IPS DF 4.7 (cell line): ENCODE data around the gene BRD4.

Source experiments
- DNase-seq: peaks from one replicate; pipeline ENCODE4 v3.0.0-alpha.2; 2013; ENCODE audit warnings: low spot score; ENCODE audit errors: extremely low read depth

BRD4 gene

DNA sequence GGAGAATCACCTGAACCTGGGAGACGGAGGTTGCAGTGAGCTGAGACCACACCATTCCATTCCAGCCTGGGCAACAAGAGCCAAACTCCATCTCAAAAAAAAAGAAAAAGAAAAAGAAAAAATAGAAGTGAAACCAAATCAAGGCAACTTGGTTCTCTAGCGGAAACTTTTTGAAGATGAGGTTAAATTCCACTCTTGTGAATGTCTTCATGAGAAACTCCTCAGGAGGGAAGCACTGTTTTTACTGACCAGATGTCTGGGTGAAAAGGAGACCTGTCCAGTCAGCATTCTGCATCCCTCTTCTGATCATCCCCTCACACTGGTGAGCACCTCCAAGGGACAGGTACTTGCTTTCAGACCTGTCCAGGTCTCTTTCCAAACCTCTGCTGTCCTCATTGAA, 15.8 kb downstream of the BRD4 start:
- no peak for DNase-seq

DNA sequence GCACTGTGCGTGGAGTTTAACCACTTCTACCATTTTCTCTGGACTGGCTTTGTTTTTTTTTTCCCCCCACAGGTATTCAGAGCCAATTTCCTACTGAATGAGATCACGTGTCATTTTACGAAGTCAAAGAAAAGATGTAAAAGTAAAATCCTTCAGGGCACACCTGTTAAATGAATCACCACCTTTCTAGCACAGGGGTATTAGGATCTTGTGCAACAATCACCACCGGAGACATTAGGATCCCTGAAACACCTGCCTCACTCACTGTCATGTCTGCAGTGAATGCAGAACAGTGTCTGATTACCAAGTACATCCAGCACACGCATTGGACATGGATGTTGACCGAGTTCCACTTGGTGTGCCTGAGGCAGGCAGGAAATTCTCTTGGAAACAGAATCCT, 17.2 kb downstream of the BRD4 start:
- DNase-seq: no peak

DNA sequence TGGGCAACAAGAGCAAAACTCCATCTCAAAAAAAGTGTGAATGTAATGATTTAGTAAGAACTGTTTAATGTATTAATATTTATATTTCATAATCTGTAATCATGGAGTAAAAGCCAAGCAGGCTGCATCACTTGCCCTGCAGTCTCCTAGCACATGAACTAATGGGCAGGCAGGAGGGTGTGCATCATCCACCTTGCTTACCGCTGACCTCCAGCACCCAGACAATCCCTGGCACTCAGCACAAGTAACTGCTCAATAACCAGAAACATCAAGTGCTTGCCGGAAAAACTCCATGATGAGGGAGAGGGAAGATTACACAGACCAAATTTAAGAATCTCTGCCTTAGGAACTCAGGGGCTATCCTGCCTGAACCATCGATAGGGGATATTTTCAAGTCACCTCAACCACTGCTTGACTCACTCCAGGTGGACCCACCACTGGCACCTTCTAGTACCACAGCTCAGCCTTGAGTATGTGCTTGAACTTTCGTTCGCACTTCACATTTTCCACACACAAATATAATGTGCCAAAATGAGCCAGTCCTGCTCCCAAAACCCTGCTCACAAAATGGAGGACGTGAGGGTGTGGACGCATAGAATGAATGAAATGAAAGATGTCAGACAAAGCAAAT, 18.6 kb downstream of the BRD4 start:
- DNase-seq: no peak

DNA sequence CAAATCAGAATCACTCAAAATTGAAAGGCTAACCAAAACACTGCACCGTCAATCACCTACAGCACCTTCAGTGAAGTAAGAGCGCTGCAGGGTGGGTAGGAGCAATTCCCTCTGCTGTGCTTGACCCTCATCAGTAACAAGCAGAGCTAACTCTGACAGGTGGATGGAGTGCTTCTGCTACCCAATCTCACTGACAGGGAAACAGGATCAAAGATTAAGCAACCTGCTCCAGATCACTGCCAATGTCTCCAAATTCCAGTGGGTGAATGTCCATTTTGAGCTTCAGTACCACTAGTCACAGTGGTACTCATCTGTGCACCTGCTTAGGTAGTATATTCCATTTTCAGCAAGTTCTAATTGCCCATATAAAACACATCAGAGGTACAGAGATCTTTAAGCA, 25.2 kb downstream of the BRD4 start:
- DNase-seq: no peak

DNA sequence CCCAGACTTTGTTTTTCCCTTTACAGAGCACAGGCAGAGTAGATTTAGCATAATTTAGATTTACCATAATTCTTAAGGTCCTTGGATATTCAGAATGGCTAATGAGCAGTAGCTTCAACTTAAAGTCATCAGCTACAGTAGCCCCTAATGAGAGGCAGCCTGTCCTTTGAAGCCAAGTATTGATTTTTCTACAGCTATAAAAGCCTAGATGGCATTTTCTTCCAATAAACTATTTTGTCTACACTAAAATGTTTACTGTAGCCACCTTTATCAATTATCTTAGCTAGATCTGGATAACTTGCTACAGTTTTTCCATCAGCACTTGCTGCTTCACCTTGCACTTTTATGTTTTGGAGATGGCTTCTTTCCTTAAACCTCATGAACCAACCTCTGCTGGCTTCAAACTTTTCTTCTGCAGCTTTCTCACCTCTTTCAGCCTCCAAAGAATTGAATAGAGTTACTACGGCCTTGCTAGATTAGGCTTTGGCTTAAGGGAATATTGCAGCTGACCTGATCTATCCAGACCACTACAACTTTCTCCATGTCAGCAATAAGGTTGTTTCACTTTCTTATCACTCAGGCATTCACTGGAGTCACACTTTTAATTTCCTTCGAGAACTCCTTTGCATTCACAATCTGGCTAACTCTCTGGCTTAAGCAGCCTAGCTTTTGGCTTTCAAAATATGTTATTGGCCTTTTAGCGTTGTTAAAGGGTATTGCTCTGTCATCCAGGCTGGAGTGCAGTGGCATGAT, 26.6 kb downstream of the BRD4 start:
- DNase-seq: no peak

DNA sequence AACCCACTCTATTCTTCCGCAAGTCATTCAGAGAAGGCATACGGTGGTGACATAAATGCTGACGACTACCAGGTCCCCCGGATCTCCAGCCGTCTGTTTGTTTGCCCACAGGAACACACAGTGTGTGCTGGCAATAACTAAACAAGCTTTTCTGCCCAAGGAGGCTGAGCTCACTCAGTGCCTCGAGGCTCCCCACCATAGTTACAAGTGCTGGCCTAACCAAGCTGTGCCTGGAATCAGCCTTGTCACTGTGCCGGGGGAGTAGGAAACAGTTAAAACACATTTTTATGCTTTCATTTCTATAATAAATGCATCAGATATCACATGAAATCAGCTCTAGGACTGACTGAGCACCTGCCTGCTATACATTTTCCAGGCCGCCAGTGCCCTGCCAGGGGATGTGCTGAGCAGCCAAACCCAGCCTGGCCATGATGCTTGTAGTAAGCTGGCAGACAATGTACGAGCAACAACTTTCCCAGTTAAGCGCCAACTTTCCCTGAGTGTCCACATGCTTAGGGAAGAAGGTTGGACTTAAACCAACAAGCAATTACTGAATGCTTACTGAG, 28.1 kb downstream of the BRD4 start:
- no peak for DNase-seq

DNA sequence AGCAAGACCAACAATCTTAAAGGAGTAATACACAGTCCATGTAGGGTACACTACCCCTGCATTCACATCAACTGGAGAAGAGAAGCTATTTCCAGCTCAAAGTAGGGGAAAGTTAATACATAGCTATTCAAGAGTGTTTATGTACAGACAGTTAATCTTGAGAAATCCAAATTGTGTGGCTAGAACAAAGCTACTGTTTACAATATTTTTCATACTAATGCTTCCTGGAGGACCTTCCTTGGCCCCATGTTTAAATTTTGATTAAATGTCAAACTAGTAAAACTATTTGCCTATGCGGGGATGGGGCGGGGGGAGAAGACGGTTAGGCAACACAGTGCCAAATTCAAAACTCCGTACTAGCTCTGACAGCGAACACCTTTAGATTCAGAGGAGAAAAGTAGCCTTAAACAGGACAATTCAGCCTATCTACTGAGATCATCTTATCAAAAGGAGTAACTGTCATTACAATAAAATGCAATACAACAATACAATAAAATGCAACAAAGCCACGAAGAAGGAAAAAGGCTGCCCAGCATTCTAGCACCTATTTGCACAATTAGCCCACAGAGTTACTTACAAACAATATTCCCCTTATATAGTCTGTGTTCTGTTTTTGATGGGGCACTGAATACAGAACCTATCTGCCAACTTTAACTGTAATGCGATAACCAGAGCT, 29.1 kb downstream of the BRD4 start:
- no peak for DNase-seq

DNA sequence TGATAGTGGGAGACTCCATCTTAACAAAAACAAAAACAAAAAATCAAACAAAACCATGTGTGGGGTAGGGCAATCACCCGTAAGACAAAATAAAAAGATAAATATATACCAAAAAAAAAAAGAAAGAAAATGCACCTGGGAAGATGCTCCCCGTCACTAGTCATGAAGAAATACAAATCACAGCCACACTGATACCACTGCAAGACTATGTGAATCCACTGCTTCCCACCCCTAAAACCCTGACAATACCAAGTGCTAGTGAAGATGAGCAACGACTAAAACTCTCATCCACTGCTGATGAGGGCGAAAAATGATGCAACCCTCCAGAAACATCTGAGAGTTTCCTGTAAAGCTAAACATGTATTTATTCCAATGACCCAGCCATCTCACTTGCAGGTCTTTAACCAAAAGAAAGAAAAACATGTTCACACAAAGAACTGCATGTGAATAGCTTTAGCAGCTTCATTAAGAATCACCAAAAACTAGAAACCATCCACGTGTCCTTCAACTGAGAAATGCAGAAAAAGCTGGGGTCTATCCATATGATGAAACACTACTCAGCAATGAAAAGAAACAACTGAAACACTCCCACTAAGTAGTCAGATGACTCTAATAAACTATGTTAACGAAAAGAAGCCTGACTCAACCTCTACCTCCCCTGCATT, 31.7 kb downstream of the BRD4 start:
- DNase-seq: no peak

DNA sequence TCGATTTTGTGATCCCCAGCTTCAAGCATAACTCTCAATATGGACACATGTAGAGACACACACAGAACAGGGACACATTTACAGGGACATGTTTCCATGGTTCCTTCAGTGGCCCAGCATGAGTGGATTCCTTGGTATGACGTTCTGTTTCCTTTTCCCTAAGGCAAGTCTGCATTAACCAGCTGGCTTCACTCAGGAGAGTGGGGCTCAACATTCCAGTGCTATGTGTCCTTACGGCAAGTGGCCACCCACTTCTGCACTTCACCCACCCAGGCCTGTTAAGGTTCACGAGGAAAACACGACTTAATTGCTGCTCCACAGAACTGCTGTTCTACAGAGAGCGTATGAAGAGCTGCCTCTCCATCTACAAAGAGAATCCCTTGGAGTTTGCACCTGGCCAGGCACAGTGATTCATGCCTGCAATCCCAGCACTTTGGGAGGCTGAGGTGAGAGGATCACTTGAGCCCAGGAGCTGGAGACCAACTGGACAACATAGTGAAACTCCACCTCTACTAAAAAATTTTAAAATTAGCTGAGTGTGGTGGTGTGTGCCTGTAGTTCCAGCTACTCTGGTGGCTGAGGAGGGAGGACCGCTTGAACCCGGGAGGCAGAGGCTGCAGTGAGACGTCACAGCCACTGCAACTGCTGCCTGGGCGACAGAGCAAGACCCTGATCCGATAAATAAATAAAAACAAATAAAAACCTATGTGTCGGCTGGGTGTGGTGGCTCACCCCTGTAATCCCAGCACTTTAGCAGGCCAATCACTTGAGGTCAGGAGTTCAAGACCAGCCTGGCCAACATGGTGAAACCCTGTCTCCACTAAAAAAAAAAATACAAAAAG, 32.5 kb downstream of the BRD4 start:
- DNase-seq: no peak

DNA sequence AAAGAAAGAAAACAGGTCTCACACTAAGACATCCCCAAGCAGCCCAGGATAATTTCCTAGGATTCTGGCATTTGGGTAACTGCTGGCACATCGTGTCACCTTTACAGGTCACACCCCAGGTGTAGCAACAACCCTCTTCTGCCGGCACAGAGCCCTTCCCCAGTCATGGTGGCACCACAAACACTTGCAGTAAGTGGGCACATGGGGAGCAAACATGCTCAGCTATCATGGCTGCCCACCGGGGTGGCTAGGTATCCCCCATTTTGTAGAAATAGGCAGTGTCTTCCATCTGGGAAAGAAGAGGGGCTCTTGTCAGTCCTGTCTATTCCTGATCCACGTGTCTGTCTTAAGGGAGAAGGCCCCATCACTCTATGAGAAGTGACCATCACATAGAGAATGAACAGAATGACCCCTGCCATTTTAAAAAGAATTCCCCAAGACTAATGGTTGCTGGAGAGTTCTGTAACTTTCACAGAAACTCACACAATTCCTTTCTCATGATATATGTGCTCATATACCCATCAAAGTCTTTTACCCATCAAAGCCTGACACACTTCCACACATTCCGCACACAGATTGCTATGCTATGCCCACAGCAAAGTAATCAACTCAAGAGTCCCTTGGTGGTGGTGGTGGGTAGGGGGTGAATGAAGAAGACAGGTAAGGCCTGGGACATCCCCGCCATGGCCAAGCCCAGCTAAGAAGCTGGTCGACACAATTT, 33.3 kb downstream of the BRD4 start:
- no peak for DNase-seq

DNA sequence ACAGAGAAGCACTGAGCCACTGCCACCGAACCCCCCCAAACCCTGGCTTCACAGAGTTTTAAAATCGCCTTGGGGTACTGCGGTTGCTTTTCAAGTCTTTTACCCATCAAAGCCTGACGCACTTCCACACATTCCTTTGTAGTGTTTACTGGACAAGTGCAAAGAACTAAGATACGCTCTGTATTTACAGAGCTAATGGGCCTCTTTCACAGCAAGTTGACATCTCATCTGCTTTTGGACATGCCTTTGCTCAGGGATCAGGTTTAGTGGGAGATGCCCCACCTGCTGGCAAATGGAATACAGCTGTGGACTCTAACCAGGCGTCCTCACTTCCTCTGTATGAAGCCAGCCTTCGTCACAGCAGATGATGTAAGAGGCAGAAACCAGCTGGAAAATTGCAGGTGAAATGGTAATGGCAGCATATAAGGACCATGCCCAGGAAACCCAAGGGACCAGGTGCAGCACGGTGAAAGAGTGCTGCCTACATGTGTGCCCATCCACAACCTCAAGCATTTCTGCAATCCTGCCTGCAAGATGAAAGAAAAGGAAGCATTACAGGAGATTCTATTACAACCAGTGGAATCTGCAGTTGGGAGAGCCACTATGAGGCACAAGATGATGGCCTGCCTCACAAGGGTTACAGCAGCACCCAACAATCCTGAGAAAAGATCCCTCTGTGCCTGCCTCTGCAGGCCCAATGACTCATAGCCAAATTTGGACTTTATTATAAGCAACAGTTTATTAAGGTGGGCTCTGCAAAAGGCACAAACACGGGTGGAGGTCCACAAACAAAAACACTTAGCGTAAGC, 34.7 kb downstream of the BRD4 start:
- DNase-seq: no peak

DNA sequence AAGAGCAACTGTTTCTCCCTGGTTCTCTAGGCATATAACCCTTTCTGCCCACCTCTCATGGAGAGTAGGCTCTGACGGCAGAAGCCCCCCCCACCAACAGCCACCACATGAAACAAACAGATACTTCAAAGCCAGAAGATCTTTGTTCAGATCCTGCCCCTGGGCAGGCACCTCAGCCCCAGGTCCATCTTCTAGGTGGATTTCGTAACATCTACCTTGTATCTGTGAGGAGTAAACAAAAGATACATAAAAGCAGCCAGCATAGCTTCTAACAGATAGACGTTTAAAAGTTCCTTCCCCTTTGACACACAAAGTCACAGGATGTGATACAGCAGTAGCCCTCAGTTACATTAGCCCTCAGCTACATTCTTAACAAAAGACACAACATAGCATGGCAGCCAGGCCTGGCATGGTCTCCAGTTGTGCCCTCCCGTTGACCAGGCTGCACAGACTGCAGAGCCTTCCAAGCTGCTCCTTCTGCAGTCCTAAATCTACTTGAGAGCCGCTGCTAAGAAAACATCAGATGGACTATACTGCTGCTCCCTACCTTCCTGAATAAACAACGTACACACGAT, 35.4 kb downstream of the BRD4 start:
- DNase-seq: no peak

DNA sequence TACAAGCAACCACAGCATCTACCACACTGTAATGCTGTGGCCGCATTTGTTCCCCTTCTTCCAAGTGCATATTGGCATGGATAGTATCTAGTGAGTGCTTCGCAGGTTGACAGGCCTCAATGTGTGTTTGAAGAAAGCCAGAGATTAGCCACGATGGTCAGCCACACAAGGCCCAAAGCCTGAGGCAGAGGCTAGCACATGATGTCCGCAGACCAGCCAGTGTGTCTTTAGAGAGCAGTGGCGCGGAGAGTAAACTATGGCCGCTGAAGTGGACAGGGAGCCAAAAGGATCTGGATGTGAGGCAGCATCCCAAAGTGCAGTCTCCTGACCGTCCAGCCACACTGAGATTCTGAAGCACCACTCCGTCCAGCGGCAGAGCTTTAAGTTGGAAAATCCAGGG, 36.0 kb downstream of the BRD4 start:
- no peak for DNase-seq

DNA sequence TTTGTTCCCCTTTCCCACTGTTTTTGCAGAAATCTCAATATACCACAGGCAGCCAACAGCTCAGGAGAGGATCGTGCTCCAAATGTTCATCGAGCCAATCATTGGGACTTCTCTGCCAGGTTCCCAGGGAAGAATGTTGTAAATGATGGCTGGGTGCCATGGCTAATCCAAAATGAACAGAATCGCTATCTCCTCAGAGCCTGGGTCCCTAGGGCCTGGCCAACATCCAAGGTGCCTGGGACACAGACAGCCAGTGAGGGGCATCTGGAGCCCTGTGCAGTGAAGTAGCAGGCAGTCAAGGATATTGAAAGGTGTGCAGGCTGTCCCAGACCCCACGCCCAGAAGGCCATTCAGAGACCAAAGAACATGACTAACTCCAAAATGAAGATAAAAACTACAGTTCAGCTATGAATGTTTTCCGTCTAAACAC, 37.8 kb downstream of the BRD4 start:
- DNase-seq: no peak

DNA sequence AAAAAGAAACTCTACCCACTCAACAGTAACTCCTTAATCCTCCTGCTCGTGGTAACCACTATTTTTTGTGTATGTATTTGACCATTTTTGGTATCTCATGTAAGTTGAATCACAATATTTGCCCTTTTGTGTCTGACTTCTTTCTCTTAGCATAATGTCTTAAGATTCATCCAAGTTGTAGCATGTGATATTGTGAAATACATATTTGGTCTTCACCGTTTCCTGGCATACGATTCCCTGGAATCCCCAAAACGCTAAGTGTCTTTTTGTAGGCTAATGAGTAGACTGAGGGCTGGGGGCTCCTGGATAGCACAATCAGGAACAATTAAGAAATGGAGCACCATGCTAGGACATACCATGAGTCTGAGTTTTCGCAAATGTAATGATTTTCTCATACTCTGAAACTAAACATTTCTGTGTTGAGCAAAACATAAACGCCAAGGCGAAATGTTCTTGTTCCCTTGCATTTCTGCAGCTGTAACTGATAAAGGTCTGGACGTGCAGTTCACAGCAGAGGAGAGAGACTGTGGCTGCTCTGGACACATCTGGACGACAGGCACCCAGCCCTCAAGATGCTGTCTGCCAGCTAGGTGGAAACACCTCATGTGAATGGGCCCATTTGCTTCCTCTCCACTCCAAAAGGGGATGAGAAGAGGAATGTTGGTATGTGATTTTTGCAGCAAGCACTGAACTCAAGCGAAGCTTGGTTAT, 38.4 kb downstream of the BRD4 start:
- DNase-seq: no peak

DNA sequence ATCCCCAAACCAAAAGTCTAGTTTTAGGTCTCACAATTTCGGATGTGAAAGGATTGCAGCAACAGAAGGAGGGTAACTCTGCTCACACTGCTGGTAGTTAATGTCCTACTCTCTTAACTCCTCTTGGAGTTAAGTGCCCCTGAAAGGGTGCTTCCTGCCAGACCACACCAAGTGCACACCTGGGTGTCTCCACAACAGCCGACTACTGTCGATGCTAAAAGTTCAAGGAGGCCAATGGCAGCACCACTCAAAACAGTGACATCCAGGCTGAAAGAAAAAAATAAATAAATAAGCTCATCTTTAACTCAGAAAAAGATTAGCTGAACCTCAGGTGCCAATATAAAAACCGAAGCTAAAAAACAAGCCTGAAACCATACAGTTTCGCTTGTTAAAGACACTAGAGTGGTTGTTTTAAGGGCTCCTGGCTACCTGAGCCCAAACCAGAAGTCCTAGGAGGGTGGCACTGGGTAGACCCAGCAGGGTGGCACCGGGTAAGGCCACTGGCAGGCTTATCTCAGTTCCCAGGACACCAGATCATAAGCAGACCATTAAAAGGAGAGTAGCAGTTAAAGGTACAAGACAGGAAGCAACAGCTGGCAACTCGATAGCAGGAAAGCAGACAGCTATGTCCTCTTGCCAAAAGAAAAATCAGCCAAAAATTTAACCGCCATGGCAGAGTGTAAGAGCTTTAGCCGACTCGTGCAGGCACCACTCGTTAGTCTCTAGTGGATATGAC, 39.3 kb downstream of the BRD4 start:
- DNase-seq: no peak

DNA sequence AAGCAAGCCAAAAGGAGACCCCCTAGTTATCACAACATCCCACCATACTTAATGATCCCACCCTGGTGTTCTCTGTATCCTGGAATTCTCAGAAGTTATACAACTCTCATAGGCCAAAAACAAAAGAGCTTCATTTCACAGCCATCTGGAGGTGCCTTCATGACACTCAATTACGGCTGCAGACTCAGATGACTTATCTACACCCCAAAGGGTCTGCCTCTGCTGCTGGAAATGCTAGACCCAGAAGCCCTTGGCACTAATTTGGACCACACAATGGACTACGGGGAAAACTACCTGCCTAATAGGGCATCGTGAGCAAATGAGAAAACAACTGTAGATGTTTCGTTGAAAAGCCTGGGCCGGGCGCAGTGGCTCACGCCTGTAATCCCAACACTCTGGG, 40.2 kb downstream of the BRD4 start:
- DNase-seq: no peak

DNA sequence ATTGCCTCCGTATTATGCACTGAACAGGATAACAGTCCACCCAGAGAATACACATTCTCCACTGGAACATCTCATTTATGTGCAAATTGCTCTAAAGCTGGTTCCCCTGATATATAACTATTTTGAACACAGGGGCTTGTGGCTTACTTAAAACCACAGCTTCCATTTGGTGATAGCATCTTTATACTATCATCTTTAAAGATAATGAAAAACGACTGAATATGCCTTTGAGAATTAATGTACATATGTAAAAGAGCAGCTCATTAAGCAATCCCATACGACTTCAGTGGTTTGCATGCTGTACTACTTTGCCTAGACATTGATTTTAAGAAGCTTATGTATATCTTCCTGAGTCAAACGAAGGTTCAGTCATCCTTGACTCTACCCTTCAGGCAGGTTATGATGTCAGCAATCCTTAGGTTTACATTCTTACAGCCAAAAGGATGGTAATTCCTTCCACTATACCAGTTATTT, 40.8 kb downstream of the BRD4 start:
- DNase-seq: no peak
